Gastroesophageal sphincter (tissue), 3 donors: ENCODE results near the gene ACSF2.

Experiments
- CTCF ChIP-seq, 4 experiments: fragments of 200-600 bp in 2 of 4; fragments of 450-650 bp in 2 of 4; sonication (generic) in 1 of 4; IDR thresholded peaks; one replicate each; pipeline ENCODE4 v1.5.1; 2017 to 2019; ENCODE audit warnings: antibody characterized with exemption in 4 of 4, mild to moderate bottlenecking in 2 of 4, moderate library complexity in 2 of 4
- EP300 ChIP-seq: sonication (generic); formaldehyde crosslinking; IDR thresholded peaks from one replicate; pipeline ENCODE4 v1.6.1; 2017; ENCODE audit warnings: antibody characterized with exemption, mild to moderate bottlenecking
- POLR2A ChIP-seq, 2 donors: fragments of 450-650 bp; IDR thresholded peaks; one replicate each; pipeline ENCODE4 v1.6.1; 2017; ENCODE audit warnings: antibody characterized with exemption in 2 of 2, mild to moderate bottlenecking in 2 of 2, moderate library complexity in 1 of 2

GRCh38 chr17:50428831-50429424, 2.9 kb downstream of the ACSF2 start:
- no peak for TF ChIP-seq CTCF (IDR thresholded peaks at IDR 0.05)
- TF ChIP-seq EP300, result no peak
- TF ChIP-seq POLR2A (IDR thresholded peaks at IDR 0.05), result no peak
